GM12878 (cell line): Measurements from ENCODE around the gene STRBP.

Source experiments
- CEBPB ChIP-seq, 2 experiments: fragments of 150-350 bp in 1 of 2; IDR thresholded peaks; 2 replicates each; pipeline ENCODE4 v1.6.1; 2012 to 2014; ENCODE audit warnings: low read depth in 2 of 2, low read length in 2 of 2, borderline replicate concordance in 1 of 2, inconsistent platforms in 1 of 2
- EZH2 ChIP-seq: IDR thresholded peaks from 2 replicates; pipeline ENCODE4 v1.6.1; 2012; ENCODE audit warnings: low read depth, mild to moderate bottlenecking, control low read depth, inconsistent platforms, low read length, borderline replicate concordance; ENCODE audit not compliant: control insufficient read depth
- MAX ChIP-seq: IDR thresholded peaks from 2 replicates; pipeline ENCODE4 v1.6.1; 2012; ENCODE audit warnings: low read depth, low read length, improper control_type of control experiment
- TCF3 ChIP-seq: IDR thresholded peaks from 2 replicates; pipeline ENCODE4 v1.6.1; 2012; ENCODE audit warnings: low read depth, mild to moderate bottlenecking, low read length, borderline replicate concordance; ENCODE audit not compliant: insufficient read depth
- ZNF274 ChIP-seq: IDR thresholded peaks from one replicate; pipeline ENCODE4 v1.8.0; 2011; ENCODE audit not compliant: insufficient read length, insufficient read depth
- ZNF384 ChIP-seq: IDR thresholded peaks from 2 replicates; pipeline ENCODE4 v1.6.1; 2012; ENCODE audit warnings: low read depth, mild to moderate bottlenecking, low read length, improper control_type of control experiment, borderline replicate concordance
- TF ChIP-seq, protein P1 (sequence below), 3 experiments: IDR thresholded peaks in 2 of 3; conservative IDR thresholded peaks in 1 of 3; 2 replicates each; pipeline ENCODE4 v1.5.1; 2011; ENCODE audit warnings: low read depth in 3 of 3, low read length in 3 of 3, mild to moderate bottlenecking in 3 of 3, control low read depth in 2 of 3, moderate library complexity in 2 of 3, inconsistent platforms in 1 of 3, mixed read lengths in 1 of 3; ENCODE audit not compliant: control insufficient read depth in 2 of 3, insufficient read depth in 1 of 3; ENCODE audit errors: extremely low read depth in 1 of 3

DNA sequence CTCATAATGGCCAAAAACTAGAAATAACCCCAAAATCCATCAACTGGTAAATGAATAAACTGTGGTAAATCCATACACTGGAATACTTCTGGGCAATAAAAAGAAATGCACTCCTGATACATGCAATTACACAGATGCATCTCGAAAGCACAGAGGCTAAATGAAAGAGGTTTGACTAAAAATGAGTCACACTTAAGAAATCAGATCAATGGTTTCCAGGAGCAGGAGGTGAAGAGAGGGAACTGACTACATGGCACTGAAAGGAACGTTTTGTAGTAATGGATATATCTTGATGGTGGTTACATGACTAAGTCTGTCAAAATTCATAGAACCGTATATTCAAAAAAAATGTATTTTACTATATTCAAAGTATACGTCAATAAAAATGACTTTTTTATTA lies 42.4 kb downstream of the STRBP start:
- TF ChIP-seq, protein P1, sequence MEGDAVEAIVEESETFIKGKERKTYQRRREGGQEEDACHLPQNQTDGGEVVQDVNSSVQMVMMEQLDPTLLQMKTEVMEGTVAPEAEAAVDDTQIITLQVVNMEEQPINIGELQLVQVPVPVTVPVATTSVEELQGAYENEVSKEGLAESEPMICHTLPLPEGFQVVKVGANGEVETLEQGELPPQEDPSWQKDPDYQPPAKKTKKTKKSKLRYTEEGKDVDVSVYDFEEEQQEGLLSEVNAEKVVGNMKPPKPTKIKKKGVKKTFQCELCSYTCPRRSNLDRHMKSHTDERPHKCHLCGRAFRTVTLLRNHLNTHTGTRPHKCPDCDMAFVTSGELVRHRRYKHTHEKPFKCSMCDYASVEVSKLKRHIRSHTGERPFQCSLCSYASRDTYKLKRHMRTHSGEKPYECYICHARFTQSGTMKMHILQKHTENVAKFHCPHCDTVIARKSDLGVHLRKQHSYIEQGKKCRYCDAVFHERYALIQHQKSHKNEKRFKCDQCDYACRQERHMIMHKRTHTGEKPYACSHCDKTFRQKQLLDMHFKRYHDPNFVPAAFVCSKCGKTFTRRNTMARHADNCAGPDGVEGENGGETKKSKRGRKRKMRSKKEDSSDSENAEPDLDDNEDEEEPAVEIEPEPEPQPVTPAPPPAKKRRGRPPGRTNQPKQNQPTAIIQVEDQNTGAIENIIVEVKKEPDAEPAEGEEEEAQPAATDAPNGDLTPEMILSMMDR (IDR thresholded peaks at IDR 0.05 in 2 of 3, conservative IDR thresholded peaks at IDR 0.05 in 1 of 3; ENCODE audit: control insufficient read depth in 2 of 3, extremely low read depth in 1 of 3, insufficient read depth in 1 of 3, low read depth in 3 of 3, low read length in 3 of 3): no peak
- no peak for TF ChIP-seq ZNF274
- TF ChIP-seq CEBPB (IDR thresholded peaks at IDR 0.05; ENCODE audit: borderline replicate concordance in 1 of 2, low read depth in 2 of 2, low read length in 2 of 2): no peak
- no peak for TF ChIP-seq EZH2
- TF ChIP-seq ZNF384: no peak
- TF ChIP-seq MAX: no peak
- no peak for TF ChIP-seq TCF3
